ENCODE data around the gene STEAP1B.

The STEAP1B gene

GRCh38 chr7:22399091-22399490 lies 100.9 kb downstream of the STEAP1B start:
- TF ChIP-seq EGR1 (IDR thresholded peaks at IDR 0.05) (no peak), EP300 (IDR thresholded peaks at IDR 0.05; ENCODE audit: borderline replicate concordance) (no peak), YY1 (IDR thresholded peaks at IDR 0.05; ENCODE audit: low read depth) (no peak), FOXM1 (IDR thresholded peaks at IDR 0.05; ENCODE audit: borderline replicate concordance, low read depth) (no peak), RAD21 (IDR thresholded peaks at IDR 0.05; ENCODE audit: low read depth) (no peak), REST (IDR thresholded peaks at IDR 0.05; ENCODE audit: low read depth) (no peak), NFIC (IDR thresholded peaks at IDR 0.05) (no peak), TCF12 (IDR thresholded peaks at IDR 0.05; ENCODE audit: low read depth) (no peak)

- TF ChIP-seq EGR1 (IDR thresholded peaks at IDR 0.05) (no peak), CEBPB (IDR thresholded peaks at IDR 0.05) (no peak), NFIC (IDR thresholded peaks at IDR 0.05) (no peak), FOXM1 (IDR thresholded peaks at IDR 0.05; ENCODE audit: borderline replicate concordance, low read depth) (no peak), CREB1 (IDR thresholded peaks at IDR 0.05; ENCODE audit: low read depth) (no peak), TCF12 (IDR thresholded peaks at IDR 0.05; ENCODE audit: low read depth) (no peak), USF1 (IDR thresholded peaks at IDR 0.05) (no peak), REST (IDR thresholded peaks at IDR 0.05; ENCODE audit: low read depth) (no peak), YY1 (IDR thresholded peaks at IDR 0.05; ENCODE audit: low read depth) (no peak), EP300 (IDR thresholded peaks at IDR 0.05; ENCODE audit: borderline replicate concordance) (no peak)
Observed at GRCh38 chr7:22397981-22398380, 102.0 kb downstream of the STEAP1B start.

- no peak for TF ChIP-seq NFIC (IDR thresholded peaks at IDR 0.05)
- TF ChIP-seq ZBTB7A (IDR thresholded peaks at IDR 0.05; ENCODE audit: low read depth) = no peak
- TF ChIP-seq TCF12 (IDR thresholded peaks at IDR 0.05; ENCODE audit: low read depth) = no peak
- TF ChIP-seq CREB1 (IDR thresholded peaks at IDR 0.05; ENCODE audit: low read depth) = no peak
- no peak for TF ChIP-seq RAD21 (IDR thresholded peaks at IDR 0.05; ENCODE audit: low read depth)
- no peak for TF ChIP-seq USF1 (IDR thresholded peaks at IDR 0.05)
Observed at GRCh38 chr7:22395222-22395621, 104.8 kb downstream of the STEAP1B start.

- TF ChIP-seq RAD21 (IDR thresholded peaks at IDR 0.05; ENCODE audit: low read depth) (no peak), FOXM1 (IDR thresholded peaks at IDR 0.05; ENCODE audit: borderline replicate concordance, low read depth) (no peak), MAX (IDR thresholded peaks at IDR 0.05) (no peak), EGR1 (IDR thresholded peaks at IDR 0.05) (no peak), YY1 (IDR thresholded peaks at IDR 0.05; ENCODE audit: low read depth) (no peak), USF1 (IDR thresholded peaks at IDR 0.05) (no peak), NFIC (IDR thresholded peaks at IDR 0.05) (no peak), TCF12 (IDR thresholded peaks at IDR 0.05; ENCODE audit: low read depth) (no peak), EP300 (IDR thresholded peaks at IDR 0.05; ENCODE audit: borderline replicate concordance) (no peak), TAF1 (IDR thresholded peaks at IDR 0.05; ENCODE audit: low read depth) (no peak), CREB1 (IDR thresholded peaks at IDR 0.05; ENCODE audit: low read depth) (no peak), TEAD4 (IDR thresholded peaks at IDR 0.05) (no peak), ZBTB7A (IDR thresholded peaks at IDR 0.05; ENCODE audit: low read depth) (no peak)
Observed at GRCh38 chr7:22394739-22395138, 105.2 kb downstream of the STEAP1B start.

- TF ChIP-seq EGR1 (IDR thresholded peaks at IDR 0.05) (no peak), FOXM1 (IDR thresholded peaks at IDR 0.05; ENCODE audit: borderline replicate concordance, low read depth) (no peak), YY1 (IDR thresholded peaks at IDR 0.05; ENCODE audit: low read depth) (no peak), MAX (IDR thresholded peaks at IDR 0.05) (no peak), CREB1 (IDR thresholded peaks at IDR 0.05; ENCODE audit: low read depth) (no peak), NFIC (IDR thresholded peaks at IDR 0.05) (no peak), TCF12 (IDR thresholded peaks at IDR 0.05; ENCODE audit: low read depth) (no peak), TAF1 (IDR thresholded peaks at IDR 0.05; ENCODE audit: low read depth) (no peak), REST (IDR thresholded peaks at IDR 0.05; ENCODE audit: low read depth) (no peak), EP300 (IDR thresholded peaks at IDR 0.05; ENCODE audit: borderline replicate concordance) (no peak), CEBPB (IDR thresholded peaks at IDR 0.05) (no peak), RAD21 (IDR thresholded peaks at IDR 0.05; ENCODE audit: low read depth) (no peak)
Observed at GRCh38 chr7:22393913-22394729, 105.9 kb downstream of the STEAP1B start.

Measured in Ishikawa (cell line).